ENCODE results near the gene SERGEF. TPM values are rescaled to one million over a fixed set of nuclear protein-coding genes. Genes with fewer than 3 reads are reported as not detected.

The SERGEF gene
- total RNA-seq, 1 donor from 2014 or later: 32.4 TPM

- Mint-ChIP-seq H3K4me3 (ENCODE audit: low read depth) (no peak overlapping the region), H3K4me1 (ENCODE audit: low read depth) (no peaks in the 10 kb centered on the region), H3K36me3 (ENCODE audit: insufficient read depth) (no peaks in the 10 kb centered on the region), H3K9me3 (ENCODE audit: low read depth) (no peaks in the 10 kb centered on the region), H3K27me3 (no peaks in the 10 kb centered on the region), H3K27ac (no peak overlapping the region)
- TF ChIP-seq, protein P1, sequence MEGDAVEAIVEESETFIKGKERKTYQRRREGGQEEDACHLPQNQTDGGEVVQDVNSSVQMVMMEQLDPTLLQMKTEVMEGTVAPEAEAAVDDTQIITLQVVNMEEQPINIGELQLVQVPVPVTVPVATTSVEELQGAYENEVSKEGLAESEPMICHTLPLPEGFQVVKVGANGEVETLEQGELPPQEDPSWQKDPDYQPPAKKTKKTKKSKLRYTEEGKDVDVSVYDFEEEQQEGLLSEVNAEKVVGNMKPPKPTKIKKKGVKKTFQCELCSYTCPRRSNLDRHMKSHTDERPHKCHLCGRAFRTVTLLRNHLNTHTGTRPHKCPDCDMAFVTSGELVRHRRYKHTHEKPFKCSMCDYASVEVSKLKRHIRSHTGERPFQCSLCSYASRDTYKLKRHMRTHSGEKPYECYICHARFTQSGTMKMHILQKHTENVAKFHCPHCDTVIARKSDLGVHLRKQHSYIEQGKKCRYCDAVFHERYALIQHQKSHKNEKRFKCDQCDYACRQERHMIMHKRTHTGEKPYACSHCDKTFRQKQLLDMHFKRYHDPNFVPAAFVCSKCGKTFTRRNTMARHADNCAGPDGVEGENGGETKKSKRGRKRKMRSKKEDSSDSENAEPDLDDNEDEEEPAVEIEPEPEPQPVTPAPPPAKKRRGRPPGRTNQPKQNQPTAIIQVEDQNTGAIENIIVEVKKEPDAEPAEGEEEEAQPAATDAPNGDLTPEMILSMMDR (IDR thresholded peaks at IDR 0.05; ENCODE audit: unreplicated experiment): no peak
- DNase-seq (ENCODE audit: low spot score, unreplicated experiment): no peak
Measured at GRCh38 chr11:17831883-17832282, 181.0 kb downstream of the SERGEF start.

GRCh38 chr11:17831228-17831627 is 181.6 kb downstream of the SERGEF start:
- H3K4me1 Mint-ChIP-seq (ENCODE audit: low read depth): no peaks in the 10 kb centered on the region
- no peak overlapping the region for H3K4me3 Mint-ChIP-seq (ENCODE audit: low read depth)
- TF ChIP-seq, protein P1 (IDR thresholded peaks at IDR 0.05; ENCODE audit: unreplicated experiment): no peak
- H3K36me3 Mint-ChIP-seq (ENCODE audit: insufficient read depth): no peaks in the 10 kb centered on the region
- DNase-seq (ENCODE audit: low spot score, unreplicated experiment): no peak
- H3K9me3 Mint-ChIP-seq (ENCODE audit: low read depth): no peaks in the 10 kb centered on the region
- H3K27ac Mint-ChIP-seq: no peak overlapping the region
- H3K27me3 Mint-ChIP-seq: no peaks in the 10 kb centered on the region

DNA sequence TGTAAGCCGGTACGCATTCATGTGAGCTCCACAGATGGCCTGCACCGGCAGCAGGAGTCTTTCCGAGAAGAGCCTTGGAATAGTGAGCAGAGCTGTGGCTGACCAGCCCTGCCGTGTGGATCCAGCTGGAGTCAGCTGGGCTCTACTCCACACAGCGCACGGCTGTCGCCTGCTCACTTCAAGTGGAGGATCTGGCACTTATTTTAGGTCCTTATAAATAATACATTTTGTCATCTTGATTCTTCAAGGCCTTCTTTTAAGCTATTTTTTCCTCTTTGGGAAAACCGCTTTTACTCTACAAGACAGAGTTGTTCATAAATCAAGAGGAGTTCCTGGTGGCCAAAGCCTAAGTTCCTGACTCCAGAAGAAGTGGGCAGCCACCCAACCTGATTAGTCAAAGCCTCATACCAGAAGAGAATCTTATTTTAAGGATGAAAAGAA is 184.5 kb downstream of the SERGEF start:
- TF ChIP-seq, protein P1 (IDR thresholded peaks at IDR 0.05; ENCODE audit: unreplicated experiment): no peak
- H3K27ac Mint-ChIP-seq: no peak overlapping the region
- H3K36me3 Mint-ChIP-seq (ENCODE audit: insufficient read depth): no peaks in the 10 kb centered on the region
- H3K4me3 Mint-ChIP-seq (ENCODE audit: low read depth): no peak overlapping the region
- H3K9me3 Mint-ChIP-seq (ENCODE audit: low read depth): no peaks in the 10 kb centered on the region
- no peak for DNase-seq (ENCODE audit: low spot score, unreplicated experiment)
- no peaks in the 10 kb centered on the region for H3K27me3 Mint-ChIP-seq
- no peaks in the 10 kb centered on the region for H3K4me1 Mint-ChIP-seq (ENCODE audit: low read depth)

DNA sequence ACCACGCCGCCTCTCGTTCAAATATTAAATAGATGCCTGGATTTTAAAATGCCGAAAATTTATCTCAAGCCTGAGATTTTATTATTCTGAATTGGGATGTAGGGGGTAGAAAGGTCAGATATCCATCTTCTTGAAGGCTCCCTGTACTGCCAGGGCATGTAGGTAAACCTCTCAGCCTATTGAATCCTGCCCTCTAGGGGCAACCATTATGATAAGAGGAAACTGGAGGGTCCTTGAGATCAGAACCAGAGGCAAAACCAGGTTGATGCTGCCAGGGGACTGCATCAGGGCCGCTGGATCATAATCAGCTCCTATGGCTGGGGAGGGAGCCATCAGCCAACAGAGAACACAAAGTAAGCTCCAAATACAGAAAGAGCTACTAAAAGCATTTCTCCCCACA is 185.8 kb downstream of the SERGEF start:
- Mint-ChIP-seq H3K4me3 (ENCODE audit: low read depth) (no peak overlapping the region), H3K27ac (no peak overlapping the region), H3K36me3 (ENCODE audit: insufficient read depth) (no peaks in the 10 kb centered on the region), H3K9me3 (ENCODE audit: low read depth) (no peaks in the 10 kb centered on the region), H3K4me1 (ENCODE audit: low read depth) (no peaks in the 10 kb centered on the region), H3K27me3 (no peaks in the 10 kb centered on the region)
- TF ChIP-seq, protein P1 (IDR thresholded peaks at IDR 0.05; ENCODE audit: unreplicated experiment): no peak
- DNase-seq (ENCODE audit: low spot score, unreplicated experiment): no peak

- H3K4me3 Mint-ChIP-seq (ENCODE audit: low read depth): no peak overlapping the region
- no peaks in the 10 kb centered on the region for H3K27me3 Mint-ChIP-seq
- H3K27ac Mint-ChIP-seq: no peak overlapping the region
- TF ChIP-seq, protein P1 (IDR thresholded peaks at IDR 0.05; ENCODE audit: unreplicated experiment): no peak
- H3K36me3 Mint-ChIP-seq (ENCODE audit: insufficient read depth): no peaks in the 10 kb centered on the region
- H3K9me3 Mint-ChIP-seq (ENCODE audit: low read depth): no peaks in the 10 kb centered on the region
- peaks cover 3% of the 10 kb centered on the region for H3K4me1 Mint-ChIP-seq (ENCODE audit: low read depth)
- no peak for DNase-seq (ENCODE audit: low spot score, unreplicated experiment)
Measured at GRCh38 chr11:17822401-17822781, 190.5 kb downstream of the SERGEF start.
